ENCODE measurements around the gene AATK.
"Not testable (repeated sequence)": the region's sequence is repeated elsewhere in the genome, so short reads cannot be mapped to it uniquely, and the experiment has no call there.

AATK gene

DNA sequence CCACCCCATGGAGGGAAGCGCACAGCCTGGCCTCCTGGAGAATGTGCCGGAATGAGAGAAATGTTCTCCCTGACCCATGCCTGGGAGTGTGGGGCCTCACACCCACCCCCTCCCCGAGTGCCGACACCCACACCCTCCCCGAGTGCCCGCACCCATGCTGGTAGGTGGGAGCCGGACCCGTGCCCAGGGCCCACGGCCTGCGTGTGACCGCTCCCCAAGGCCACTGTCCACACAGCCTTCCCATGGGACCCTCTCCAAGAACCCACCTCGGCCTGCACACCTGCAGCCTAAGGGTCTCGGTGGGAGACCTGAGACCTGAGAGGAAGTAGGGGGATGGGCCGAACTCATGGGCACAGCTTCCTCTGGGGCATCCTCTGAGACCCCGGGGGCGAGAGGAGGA is 4.0 kb downstream of the AATK start:
- no peak for DNase-seq (ENCODE audit: low read depth in 4 of 4, low spot score in 1 of 4)

DNA sequence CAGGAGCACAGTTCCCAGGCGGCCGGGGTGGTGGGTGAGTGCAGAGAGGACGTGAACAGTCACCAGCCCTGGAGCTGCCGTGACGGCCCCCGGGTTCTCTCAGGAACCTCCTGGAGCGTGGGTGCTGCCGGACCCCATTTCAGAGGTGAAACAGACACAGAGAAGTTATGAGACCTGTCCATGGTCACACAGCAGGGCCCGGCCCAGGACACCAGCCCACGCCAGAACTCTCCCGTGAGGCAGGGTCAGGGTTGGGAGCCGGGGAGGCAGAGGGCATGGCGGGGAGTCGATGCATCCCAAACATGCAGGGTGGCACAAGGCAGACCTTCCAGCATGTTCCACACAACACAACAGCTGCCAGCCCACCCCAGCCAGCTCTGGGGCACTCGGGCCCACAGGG is 4.5 kb downstream of the AATK start:
- DNase-seq (ENCODE audit: low read depth in 4 of 4, low spot score in 1 of 4): no peak

GRCh38 chr17:81160747-81161453 is 5.1 kb downstream of the AATK start:
- no peak for DNase-seq (ENCODE audit: low read depth in 4 of 4, low spot score in 1 of 4)

- no peak for DNase-seq (ENCODE audit: low read depth in 4 of 4, low spot score in 1 of 4)
Measured at GRCh38 chr17:81160306-81160705, 5.7 kb downstream of the AATK start.

DNA sequence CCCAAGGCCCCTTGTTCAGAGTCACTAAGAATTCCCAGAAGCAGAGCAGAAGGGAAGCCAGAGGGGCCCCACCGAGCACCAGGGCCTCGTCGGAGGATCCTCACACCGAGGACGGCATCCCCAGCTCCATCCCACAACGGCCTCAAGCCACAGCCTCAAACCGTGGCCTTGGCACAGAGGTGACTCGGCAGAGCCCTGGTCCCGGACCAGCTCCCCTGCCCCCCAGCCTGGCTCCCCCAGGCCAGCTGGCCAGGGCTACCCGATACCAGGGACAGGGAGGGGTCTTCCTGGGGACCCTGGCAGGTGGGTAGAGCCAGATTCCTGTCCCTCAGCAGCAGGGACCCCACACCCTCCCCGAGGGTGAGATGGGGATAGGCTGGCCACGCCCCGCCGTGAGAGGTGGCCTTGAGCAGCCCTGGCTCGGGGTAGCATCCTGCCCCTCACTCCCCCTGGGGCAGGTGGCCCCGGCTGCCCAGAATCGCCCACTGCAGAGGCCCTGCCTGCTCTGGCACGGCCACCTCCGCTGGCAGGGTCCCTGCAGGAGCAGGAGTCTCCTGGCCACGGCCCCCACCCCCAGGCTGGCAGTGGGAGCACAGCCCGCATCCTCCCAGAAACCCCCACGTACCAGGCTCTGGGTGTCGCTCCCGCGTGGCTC is 6.3 kb downstream of the AATK start:
- DNase-seq (ENCODE audit: low read depth in 4 of 4, low spot score in 1 of 4): no peak

DNA sequence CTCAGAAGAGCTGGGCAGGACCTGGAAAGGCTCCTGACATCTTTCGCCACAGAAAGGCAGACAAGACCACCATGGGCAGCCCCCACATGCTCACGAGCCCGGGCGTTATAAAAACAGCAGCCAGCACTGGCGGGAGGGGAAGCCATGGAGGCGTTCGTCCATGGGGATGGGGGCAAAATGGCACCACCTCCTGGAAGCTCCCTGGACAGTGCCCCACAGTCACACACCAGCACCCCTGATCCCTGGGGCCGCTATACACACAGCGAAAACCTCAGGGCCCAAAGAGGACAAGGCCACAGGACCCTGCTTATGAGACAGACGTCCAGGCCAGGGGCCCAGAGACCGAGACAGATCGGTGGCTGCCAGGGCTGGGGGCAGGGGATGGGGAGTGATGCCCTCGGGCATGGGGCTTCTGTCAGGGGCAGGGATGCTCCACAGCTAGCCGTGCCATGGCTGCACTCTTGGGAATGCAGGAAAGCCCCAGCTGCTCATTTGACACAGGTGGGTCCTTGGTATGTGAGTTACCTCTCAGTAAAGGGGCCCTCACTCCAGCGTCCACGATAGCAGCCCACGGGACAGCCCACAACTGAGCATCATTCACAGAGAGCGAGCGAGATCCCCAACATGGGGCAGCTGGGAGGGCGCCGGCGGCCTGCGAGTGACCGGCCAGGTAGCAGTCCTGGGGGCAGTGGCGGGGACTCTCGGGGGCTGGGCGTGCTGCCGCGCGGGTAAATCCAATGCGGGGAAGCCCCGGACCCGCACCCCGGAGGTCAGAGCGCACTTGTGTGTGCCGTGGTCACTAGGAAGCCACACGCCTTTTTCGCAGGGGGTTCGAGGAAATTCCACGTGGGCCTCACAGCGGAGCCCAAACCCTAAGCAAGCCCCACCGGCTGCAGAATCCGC is 7.1 kb downstream of the AATK start:
- DNase-seq (ENCODE audit: low read depth in 4 of 4, low spot score in 1 of 4): no peak

DNA sequence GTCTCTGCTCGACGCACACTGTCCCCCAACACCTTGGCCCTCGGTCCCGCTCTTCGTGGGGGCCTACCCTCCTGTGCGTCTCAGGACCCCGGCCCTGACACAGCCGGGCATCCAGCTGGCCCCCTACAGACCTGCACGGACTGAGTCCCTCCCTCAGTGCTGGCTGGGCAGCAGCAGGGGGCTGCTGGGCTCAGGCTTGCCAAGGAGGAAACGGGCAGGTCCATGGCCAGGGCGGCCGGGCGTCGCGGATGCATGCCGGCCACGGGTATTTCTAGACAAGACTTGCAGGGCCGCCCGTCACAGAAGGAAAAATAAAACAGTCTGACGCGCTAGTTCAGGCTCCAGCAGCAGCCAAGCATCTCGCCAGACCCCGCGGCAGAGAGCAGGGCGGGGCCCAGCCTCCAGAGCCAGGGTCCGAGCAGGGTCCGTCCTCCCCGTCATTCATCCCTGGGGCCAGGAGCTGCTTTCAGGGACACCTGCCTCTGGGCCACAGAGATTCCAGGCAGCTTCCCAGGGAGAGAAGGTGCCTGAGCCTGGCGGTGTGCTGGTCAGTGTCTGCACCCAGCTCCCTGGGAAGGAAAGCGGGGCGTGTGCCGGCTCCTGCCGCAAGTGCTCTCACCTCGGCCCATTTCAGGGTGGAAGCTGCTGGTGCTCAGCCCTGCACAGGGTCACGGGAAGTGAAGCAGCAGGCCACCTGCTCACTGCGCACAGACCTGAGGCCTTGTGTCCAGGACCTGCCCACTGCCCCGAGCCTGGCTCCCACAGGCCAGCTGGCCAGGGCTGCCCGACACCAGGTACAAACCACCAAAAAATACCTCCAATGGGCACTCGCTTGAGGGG is 8.0 kb downstream of the AATK start:
- DNase-seq (ENCODE audit: low read depth in 4 of 4, low spot score in 1 of 4): no peak

DNA sequence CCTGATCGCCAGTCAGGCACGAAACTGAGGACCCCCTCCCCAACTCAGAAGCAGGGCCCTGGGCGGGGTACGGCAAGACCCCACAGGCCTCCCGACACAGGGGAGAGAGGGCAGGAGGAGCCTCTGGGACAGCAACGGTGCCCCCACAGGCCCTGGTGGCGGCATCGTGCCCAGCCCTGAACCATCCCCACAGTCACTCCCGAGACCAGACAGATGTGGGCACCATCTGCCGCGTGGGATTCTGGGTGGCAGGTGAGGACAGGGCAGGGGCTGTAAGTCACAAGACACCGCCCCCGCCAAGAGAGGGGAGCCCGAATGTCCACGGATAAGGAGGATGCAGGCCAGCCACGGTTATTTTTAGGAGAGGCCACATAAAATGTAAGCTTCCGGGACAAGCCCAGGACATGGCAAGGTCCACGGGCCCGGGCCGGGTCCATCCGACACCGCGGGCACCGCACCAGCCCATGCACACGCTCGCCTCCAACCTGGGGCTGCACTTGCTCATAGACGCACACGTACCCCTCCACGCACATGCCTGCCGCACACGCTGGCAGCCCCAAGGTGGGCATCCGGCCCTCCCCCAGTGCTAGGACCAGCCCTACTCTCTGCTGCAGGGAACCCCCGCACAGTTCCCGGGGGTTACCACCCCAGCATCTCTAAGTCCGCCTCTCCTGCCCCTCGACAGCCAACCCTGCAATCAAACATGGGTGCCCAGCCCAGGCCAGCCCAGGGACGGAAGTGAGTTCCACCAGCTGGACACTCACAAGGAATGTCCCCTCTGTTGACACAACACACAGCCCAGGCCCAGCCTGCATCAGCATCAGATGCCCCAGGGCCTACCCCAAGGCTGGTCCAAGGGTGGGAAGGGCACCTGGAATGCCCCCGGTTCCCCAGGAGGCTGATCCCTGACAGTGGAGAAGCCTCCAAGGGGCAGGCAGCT is 8.9 kb downstream of the AATK start:
- DNase-seq (ENCODE audit: low read depth in 4 of 4, low spot score in 1 of 4): no peak

- no peak for DNase-seq (ENCODE audit: low read depth in 4 of 4, low spot score in 1 of 4)
Measured at GRCh38 chr17:81154961-81155360, 11.1 kb downstream of the AATK start.

GRCh38 chr17:81154016-81154415 is 12.0 kb downstream of the AATK start:
- DNase-seq (ENCODE audit: low read depth in 4 of 4, low spot score in 1 of 4): not testable (repeated sequence)

DNA sequence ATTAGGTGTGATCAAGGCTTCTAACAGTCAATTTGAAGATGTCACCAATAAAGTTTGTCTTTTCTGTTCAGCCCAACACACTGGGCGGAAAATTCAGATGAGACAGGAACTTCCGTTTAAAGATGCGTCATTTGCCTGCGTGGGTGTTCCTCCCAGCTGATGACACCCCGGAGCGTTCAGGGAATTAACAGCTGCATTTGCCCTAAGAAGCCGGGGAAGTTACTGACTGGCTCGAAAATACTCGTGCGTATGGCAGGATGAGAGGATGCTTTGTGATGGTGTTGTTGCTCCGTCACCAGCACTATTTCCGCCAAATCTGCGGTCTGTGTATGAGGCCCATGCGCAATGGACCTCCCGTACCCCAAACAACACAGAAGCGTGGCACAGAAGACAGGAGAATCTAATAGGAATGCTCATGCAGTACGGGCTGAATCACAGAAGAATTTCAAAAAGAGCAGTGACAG is 12.6 kb downstream of the AATK start:
- no peak for DNase-seq (ENCODE audit: low read depth in 4 of 4, low spot score in 1 of 4)

GRCh38 chr17:81152288-81152828 is 13.7 kb downstream of the AATK start:
- DNase-seq (ENCODE audit: low read depth in 4 of 4, low spot score in 1 of 4): no peak

DNA sequence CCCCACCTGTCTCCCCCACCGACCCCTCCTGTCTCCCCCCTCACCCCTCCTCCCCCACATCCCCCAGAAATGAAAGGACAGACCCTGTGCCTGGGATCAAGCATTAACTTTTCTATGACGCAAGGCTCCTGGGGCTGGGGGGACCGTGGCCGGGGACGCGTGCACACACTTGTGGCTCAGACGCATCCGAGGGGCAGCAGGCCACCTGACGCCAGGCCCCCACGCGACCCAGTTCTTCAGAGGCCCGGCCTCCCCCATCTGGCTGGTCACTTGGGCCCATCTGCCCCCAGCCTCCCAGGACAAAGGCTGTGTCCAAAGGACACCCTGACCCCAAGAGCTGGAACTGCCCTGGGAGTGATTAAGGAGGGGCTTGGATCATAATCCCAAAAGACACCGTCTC is 14.7 kb downstream of the AATK start:
- DNase-seq (ENCODE audit: low read depth in 4 of 4, low spot score in 1 of 4): no peak

- no peak for DNase-seq (ENCODE audit: low read depth in 4 of 4, low spot score in 1 of 4)
Measured at GRCh38 chr17:81150377-81151077, 15.5 kb downstream of the AATK start.

- DNase-seq (ENCODE audit: low read depth in 4 of 4, low spot score in 1 of 4): no peak
Measured at GRCh38 chr17:81148986-81149533, 17.0 kb downstream of the AATK start.

DNA sequence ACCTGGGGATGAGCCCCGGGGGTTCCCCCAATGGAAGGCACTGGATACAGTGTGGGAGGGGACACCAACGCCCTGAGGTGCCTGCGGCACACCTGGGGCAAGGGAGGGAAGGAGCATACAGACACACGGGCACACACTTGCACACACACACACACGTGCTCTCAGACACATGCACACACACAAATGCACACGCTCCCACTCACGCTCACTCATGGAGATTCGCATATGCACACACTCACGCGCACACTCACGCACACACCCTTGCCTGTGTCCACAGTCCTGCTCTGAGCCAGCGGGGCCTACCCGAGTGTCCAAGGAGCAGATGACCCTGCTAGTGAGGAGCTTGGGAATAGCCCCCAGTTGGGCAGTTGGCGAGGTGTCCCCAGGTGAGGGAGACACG is 17.4 kb downstream of the AATK start:
- no peak for DNase-seq (ENCODE audit: low read depth in 4 of 4, low spot score in 1 of 4)

GRCh38 chr17:81147701-81148100 is 18.3 kb downstream of the AATK start:
- DNase-seq (ENCODE audit: low read depth in 4 of 4, low spot score in 1 of 4): no peak

DNA sequence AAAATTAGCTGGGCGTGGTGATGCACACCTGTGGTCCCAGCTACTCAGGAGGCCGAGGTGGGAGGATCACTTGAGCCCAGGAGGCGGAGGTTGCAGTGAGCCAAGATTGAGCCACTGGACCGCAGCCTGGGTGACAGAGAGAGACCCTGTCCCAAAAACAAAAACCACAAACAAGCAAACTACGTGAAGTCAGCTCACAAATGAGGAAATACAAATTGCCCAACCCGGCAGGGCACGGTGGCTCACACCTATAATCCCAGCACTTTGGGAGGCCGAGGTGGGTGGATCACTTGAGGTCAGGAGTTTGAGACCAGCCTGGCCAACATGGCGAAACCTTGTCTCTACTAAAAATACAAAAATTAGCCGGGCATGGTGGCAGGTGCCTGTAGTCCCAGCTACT is 19.8 kb downstream of the AATK start:
- not testable (repeated sequence) for DNase-seq (ENCODE audit: low read depth in 4 of 4, low spot score in 1 of 4)

DNA sequence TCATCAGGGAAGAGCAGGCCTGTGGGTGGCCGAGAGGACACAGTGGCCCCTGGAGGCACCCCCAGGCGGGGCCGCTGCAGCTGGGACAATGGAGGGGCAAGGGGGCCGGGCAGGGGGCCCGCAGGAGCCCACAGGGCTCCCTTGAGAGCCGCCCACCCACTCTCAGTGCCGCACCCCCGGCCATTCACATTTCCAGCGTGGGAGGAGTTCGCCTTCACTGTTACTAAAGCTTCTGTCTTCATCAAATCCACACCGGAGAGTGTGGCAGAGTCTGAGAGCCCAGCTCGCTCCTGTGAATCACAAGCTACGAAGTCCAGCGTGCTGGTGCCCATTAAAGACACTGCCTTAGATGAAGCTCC is 21.6 kb downstream of the AATK start:
- no peak for DNase-seq (ENCODE audit: low read depth in 4 of 4, low spot score in 1 of 4)

Data from stimulated activated CD4-positive, alpha-beta T cell treated with anti-CD3 and anti-CD28 coated beads, Interleukin-1b, Interleukin-23, amount 100 ng/mL, for 24 hours (primary cell).